GM06990 (cell line): Measurements from ENCODE around the gene SNAP29.
"Not testable (repeated sequence)": the region's sequence is repeated elsewhere in the genome, so short reads cannot be mapped to it uniquely, and the experiment has no call there.

Experiments used
- DNase-seq: peaks from one replicate; pipeline ENCODE4 v3.0.0-alpha.2; 2011; ENCODE audit not compliant: insufficient read length; ENCODE audit errors: extremely low read depth
- H3K27me3 ChIP-seq: replicated peaks from 2 replicates; pipeline ENCODE4 v1.6.0; 2011; ENCODE audit warnings: low read length; ENCODE audit not compliant: control insufficient read depth, insufficient read depth
- H3K36me3 ChIP-seq: 2 replicates; pipeline ENCODE4 v1.5.1; 2011; ENCODE audit warnings: low read length; ENCODE audit not compliant: control insufficient read depth, insufficient read depth
- H3K4me3 ChIP-seq: replicated peaks from 2 replicates; pipeline ENCODE4 v1.5.1; 2011; ENCODE audit warnings: low read depth, mild to moderate bottlenecking, control low read depth, low read length
- CTCF ChIP-seq: IDR thresholded peaks from 2 replicates; pipeline ENCODE4 v1.5.1; 2011; ENCODE audit warnings: low read length, control low read depth, mild to moderate bottlenecking, inconsistent platforms; ENCODE audit not compliant: insufficient read depth, poor library complexity, severe bottlenecking

SNAP29 gene

GRCh38 chr22:20904008-20904979 lies 45.5 kb downstream of the SNAP29 start:
- Histone ChIP-seq H3K36me3 (no peaks in the 10 kb centered on the region), H3K4me3 (no peak overlapping the region), H3K27me3 (no peaks in the 10 kb centered on the region; the same call in 1 of the 2 replicates)
- no peak for DNase-seq
- TF ChIP-seq CTCF, result no peak

GRCh38 chr22:20904980-20905355 lies 46.2 kb downstream of the SNAP29 start:
- H3K27me3 ChIP-seq, result no peaks in the 10 kb centered on the region; the same call in 1 of the 2 replicates
- DNase-seq, result no peak
- no peak for TF ChIP-seq CTCF
- no peaks in the 10 kb centered on the region for H3K36me3 ChIP-seq
- no peak overlapping the region for H3K4me3 ChIP-seq

- Histone ChIP-seq H3K27me3 (no peaks in the 10 kb centered on the region; the same call in 1 of the 2 replicates), H3K4me3 (no peak overlapping the region), H3K36me3 (no peaks in the 10 kb centered on the region)
- no peak for TF ChIP-seq CTCF
- DNase-seq, result no peak
Observed at GRCh38 chr22:20905415-20906386, 46.9 kb downstream of the SNAP29 start.

GRCh38 chr22:20906387-20906767 lies 47.6 kb downstream of the SNAP29 start:
- Histone ChIP-seq H3K27me3 (no peaks in the 10 kb centered on the region; the same call in 1 of the 2 replicates), H3K4me3 (no peak overlapping the region), H3K36me3 (no peaks in the 10 kb centered on the region)
- DNase-seq, result no peak
- no peak for TF ChIP-seq CTCF

- not testable (repeated sequence) for DNase-seq, H3K4me3 ChIP-seq, H3K27me3 ChIP-seq, H3K36me3 ChIP-seq
Observed at GRCh38 chr22:20908717-20909116, 49.9 kb downstream of the SNAP29 start.
